ENCODE results near the gene DLK1. TPM values are rescaled to one million over a fixed set of nuclear protein-coding genes. Genes with fewer than 3 reads are reported as not detected.

DLK1 gene
- polyA plus RNA-seq, 2 of the 4 experiments (the other 2 are of a cell fraction) = 0.06 TPM; not detected in 1

GRCh38 chr14:100723135-100723829, 3.4 kb upstream of the DLK1 start (continued):
- TF ChIP-seq, protein P1, sequence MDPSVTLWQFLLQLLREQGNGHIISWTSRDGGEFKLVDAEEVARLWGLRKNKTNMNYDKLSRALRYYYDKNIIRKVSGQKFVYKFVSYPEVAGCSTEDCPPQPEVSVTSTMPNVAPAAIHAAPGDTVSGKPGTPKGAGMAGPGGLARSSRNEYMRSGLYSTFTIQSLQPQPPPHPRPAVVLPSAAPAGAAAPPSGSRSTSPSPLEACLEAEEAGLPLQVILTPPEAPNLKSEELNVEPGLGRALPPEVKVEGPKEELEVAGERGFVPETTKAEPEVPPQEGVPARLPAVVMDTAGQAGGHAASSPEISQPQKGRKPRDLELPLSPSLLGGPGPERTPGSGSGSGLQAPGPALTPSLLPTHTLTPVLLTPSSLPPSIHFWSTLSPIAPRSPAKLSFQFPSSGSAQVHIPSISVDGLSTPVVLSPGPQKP (IDR thresholded peaks at IDR 0.05; ENCODE audit: low read depth, low read length) = no peak
- TF ChIP-seq CBX8 (IDR thresholded peaks at IDR 0.05) (no peak), PBX3 (IDR thresholded peaks at IDR 0.05) (no peak), KDM1A (IDR thresholded peaks at IDR 0.05; ENCODE audit: low read depth) (no peak), BHLHE40 (IDR thresholded peaks at IDR 0.05; ENCODE audit: low read depth, low read length) (no peak), TFCP2L1 (CRISPR knock-in tag; IDR thresholded peaks at IDR 0.05) (no peak), SMC3 (IDR thresholded peaks at IDR 0.05) (no peak), POLR2A (IDR thresholded peaks at IDR 0.05; ENCODE audit: low read length) (no peak), PHF8 (IDR thresholded peaks at IDR 0.05; ENCODE audit: borderline replicate concordance, low read depth) (no peak), E2F6 (IDR thresholded peaks at IDR 0.05; ENCODE audit: borderline replicate concordance, low read depth) (no peak)
- TF ChIP-seq, protein P2, sequence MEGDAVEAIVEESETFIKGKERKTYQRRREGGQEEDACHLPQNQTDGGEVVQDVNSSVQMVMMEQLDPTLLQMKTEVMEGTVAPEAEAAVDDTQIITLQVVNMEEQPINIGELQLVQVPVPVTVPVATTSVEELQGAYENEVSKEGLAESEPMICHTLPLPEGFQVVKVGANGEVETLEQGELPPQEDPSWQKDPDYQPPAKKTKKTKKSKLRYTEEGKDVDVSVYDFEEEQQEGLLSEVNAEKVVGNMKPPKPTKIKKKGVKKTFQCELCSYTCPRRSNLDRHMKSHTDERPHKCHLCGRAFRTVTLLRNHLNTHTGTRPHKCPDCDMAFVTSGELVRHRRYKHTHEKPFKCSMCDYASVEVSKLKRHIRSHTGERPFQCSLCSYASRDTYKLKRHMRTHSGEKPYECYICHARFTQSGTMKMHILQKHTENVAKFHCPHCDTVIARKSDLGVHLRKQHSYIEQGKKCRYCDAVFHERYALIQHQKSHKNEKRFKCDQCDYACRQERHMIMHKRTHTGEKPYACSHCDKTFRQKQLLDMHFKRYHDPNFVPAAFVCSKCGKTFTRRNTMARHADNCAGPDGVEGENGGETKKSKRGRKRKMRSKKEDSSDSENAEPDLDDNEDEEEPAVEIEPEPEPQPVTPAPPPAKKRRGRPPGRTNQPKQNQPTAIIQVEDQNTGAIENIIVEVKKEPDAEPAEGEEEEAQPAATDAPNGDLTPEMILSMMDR (IDR thresholded peaks at IDR 0.05) = no peak

GRCh38 chr14:100723830-100724437, 2.8 kb upstream of the DLK1 start:
- Histone ChIP-seq H3K4me3 (no peak overlapping the region), H3K9me3 (no peaks in the 10 kb centered on the region), H3K27ac (no peak overlapping the region), H3K4me1 (no peaks in the 10 kb centered on the region), H3K4me2 (no peak overlapping the region)
- ATAC-seq = no peak
- no peak for DNase-seq (ENCODE audit: low read depth in 1 of 2, low spot score in 1 of 2)
- FAIRE-seq = no peak
- 60% methylated on average over 12 of the region's 14 CpGs for WGBS (ENCODE audit: missing lambda C conversion rate)
- TF ChIP-seq, protein P3, sequence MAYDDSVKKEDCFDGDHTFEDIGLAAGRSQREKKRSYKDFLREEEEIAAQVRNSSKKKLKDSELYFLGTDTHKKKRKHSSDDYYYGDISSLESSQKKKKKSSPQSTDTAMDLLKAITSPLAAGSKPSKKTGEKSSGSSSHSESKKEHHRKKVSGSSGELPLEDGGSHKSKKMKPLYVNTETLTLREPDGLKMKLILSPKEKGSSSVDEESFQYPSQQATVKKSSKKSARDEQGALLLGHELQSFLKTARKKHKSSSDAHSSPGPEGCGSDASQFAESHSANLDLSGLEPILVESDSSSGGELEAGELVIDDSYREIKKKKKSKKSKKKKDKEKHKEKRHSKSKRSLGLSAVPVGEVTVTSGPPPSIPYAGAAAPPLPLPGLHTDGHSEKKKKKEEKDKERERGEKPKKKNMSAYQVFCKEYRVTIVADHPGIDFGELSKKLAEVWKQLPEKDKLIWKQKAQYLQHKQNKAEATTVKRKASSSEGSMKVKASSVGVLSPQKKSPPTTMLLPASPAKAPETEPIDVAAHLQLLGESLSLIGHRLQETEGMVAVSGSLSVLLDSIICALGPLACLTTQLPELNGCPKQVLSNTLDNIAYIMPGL (CRISPR knock-in tag; IDR thresholded peaks at IDR 0.05; ENCODE audit: borderline replicate concordance) = no peak
- TF ChIP-seq BHLHE40 (IDR thresholded peaks at IDR 0.05; ENCODE audit: low read depth, low read length) = no peak
- no peak for TF ChIP-seq PBX3 (IDR thresholded peaks at IDR 0.05)
- no peak for TF ChIP-seq REST (IDR thresholded peaks at IDR 0.05)
- TF ChIP-seq TFCP2L1 (CRISPR knock-in tag; IDR thresholded peaks at IDR 0.05) = no peak
- ChIA-PET CTCF (no interaction called here), POLR2A (no interaction called here)

All from A549 (cell line).